ENCODE data around the gene PLD4.
"Not testable (repeated sequence)": the region's sequence is repeated elsewhere in the genome, so short reads cannot be mapped to it uniquely, and the experiment has no call there.

The PLD4 gene

DNA sequence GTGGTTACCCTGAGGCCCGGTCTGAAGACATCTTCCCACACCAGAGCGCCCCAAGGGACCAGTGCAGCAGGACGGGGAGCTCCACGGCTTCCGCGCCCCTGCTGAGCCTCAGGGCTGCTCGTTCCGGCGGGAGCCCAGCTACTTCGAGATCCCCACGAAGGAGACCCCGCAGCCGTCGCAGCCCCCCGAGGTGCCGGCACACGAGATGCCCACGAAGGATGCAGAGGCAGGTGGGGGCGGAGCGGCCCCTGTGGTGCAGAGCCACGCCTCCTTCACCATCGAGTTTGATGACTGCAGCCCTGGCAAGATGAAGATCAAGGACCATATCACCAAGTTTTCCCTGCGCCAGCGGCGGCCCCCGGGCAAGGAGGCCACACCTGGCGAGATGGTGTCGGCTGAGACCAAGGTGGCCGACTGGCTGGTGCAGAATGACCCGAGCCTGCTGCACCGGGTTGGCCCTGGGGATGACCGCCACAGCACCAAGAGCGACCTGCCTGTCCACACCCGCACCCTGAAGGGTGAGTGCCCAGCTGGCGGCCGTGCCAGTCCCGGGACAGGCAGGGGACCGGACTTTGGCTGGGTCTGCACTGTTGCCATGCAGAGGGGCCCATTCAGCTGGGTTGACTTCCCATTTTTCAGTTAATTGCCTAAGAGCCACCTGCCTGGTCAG is 41.6 kb upstream of the PLD4 start:
- TF ChIP-seq, protein P1, sequence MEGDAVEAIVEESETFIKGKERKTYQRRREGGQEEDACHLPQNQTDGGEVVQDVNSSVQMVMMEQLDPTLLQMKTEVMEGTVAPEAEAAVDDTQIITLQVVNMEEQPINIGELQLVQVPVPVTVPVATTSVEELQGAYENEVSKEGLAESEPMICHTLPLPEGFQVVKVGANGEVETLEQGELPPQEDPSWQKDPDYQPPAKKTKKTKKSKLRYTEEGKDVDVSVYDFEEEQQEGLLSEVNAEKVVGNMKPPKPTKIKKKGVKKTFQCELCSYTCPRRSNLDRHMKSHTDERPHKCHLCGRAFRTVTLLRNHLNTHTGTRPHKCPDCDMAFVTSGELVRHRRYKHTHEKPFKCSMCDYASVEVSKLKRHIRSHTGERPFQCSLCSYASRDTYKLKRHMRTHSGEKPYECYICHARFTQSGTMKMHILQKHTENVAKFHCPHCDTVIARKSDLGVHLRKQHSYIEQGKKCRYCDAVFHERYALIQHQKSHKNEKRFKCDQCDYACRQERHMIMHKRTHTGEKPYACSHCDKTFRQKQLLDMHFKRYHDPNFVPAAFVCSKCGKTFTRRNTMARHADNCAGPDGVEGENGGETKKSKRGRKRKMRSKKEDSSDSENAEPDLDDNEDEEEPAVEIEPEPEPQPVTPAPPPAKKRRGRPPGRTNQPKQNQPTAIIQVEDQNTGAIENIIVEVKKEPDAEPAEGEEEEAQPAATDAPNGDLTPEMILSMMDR (IDR thresholded peaks at IDR 0.05; ENCODE audit: low read depth, low read length): no peak
- no peak overlapping the region for H3K4me3 ChIP-seq (replicated peaks in 1 of 2; ENCODE audit: low read depth in 2 of 2, low read length in 2 of 2)
- no peak for DNase-seq (ENCODE audit: low read depth in 2 of 2)

DNA sequence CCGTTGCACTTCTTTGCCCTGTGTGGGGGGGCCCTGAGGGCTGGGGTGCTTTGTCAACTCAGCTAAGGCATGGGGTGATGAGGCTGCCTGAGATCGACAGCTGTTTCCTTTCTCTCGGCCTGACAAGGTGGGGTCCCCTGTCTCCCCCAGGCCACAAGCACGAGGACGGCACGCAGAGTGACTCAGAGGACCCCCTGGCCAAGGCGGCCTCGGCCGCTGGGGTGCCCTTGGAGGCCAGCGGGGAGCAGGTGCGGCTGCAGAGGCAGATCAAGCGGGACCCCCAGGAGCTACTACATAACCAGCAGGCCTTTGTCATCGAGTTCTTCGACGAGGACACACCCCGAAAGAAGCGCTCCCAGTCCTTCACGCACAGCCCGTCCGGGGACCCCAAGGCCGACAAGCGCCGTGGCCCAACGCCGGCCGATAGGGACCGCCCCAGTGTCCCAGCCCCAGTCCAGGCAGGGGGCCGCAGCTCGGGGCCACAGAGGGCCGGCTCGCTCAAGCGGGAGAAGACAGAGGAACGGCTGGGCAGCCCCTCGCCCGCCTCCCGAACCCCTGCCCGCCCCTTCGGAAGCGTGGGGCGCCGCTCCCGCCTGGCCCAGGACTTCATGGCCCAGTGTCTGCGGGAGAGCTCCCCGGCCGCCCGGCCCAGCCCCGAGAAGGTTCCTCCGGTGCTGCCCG is 40.9 kb upstream of the PLD4 start:
- no peak for DNase-seq (ENCODE audit: low read depth in 2 of 2)
- TF ChIP-seq, protein P1 (IDR thresholded peaks at IDR 0.05; ENCODE audit: low read depth, low read length): no peak
- no peak overlapping the region for H3K4me3 ChIP-seq (replicated peaks in 1 of 2; ENCODE audit: low read depth in 2 of 2, low read length in 2 of 2)

DNA sequence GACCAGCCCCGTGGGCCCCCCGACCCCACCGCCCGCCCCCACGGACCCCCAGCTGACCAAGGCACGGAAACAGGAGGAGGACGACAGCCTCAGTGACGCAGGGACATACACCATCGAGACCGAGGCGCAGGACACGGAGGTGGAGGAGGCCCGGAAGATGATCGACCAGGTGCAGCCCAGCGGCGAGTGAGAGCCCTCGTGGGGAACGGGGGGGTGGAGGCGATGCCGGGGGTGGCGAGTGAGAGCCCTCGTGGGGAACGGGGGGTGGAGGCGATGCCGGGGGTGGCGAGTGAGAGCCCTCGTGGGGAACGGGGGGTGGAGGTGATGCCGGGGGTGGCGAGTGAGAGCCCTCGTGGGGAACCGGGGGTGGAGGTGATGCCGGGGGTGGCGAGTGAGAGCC is 40.3 kb upstream of the PLD4 start:
- H3K4me3 ChIP-seq (replicated peaks in 1 of 2; ENCODE audit: low read depth in 2 of 2, low read length in 2 of 2); DNase-seq (ENCODE audit: low read depth in 2 of 2): not testable (repeated sequence)

DNA sequence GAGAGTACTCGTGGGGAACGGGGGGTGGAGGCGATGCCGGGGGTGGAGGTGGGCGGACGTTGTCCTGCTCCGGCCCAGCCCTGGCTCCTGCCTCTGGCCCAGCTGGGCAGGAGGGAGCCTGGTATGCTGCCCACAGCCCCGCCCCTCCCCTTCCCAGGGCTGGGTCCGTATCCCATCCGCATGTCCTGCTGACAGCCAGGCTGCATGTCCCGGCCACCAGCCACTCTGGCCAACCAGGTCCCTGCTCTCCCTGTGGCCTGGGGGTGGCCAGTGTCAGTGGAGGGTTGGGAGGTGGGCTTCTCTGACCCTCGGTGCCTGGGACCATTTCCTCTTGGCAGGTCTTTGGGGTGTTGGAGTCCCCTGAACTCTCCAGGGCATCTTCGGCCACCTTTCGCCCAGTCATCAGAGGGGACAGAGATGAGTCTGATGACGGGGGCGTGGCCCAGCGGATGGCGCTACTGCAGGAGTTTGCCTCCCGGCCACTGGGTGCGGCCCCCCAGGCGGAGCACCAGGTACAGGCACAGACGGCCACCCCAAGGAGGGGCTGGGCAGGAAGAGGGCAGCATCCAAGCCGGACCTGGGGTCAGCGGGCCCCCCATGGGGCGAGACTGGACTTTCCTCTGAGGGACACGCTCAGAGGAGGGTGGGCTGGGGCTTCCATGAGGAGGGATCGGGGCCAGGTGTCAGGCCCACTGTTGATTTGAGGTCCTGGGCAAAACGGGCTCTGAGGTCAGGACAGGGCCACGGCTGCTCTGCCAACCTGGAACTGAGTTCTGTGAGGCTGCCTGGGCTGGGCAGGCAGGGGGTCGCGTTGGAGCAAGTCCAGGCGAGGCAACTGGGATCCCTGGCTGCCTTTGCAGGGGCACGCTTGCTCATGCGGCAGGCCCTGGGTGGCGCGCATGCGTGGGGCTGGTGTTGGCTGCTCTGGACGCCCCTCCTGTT is 39.4 kb upstream of the PLD4 start:
- DNase-seq (ENCODE audit: low read depth in 2 of 2): no peak
- TF ChIP-seq, protein P1 (IDR thresholded peaks at IDR 0.05; ENCODE audit: low read depth, low read length): no peak
- no peak overlapping the region for H3K4me3 ChIP-seq (replicated peaks in 1 of 2; ENCODE audit: low read depth in 2 of 2, low read length in 2 of 2)

DNA sequence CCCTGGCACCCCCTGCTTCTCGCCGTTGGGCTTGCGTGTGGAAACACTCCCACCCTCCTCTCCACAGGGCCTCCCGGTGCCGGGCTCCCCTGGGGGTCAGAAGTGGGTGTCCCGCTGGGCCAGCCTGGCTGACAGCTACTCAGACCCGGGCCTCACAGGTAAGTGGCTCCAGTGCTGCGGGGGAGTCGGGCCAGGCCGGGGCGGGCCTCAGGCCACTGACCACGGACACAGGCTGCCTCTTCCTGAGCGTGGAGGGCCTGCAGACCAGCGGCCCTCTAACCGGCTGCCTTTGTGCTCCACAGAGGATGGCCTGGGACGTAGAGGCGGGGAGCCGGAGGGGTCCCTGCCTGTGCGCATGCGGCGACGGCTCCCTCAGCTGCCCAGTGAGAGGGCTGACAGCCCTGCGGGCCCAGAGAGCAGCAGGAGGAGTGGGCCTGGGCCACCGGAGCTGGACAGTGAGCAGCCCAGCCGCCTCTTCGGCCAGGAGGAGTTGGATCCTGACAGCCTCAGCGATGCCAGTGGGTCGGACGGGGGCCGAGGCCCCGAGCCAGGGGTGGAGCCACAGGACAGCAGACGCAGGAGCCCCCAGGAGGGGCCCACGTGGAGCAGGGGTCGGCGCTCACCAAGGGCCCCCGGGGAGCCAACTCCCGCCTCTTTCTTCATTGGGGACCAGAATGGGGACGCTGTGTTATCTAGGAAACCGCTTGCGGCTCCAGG is 38.5 kb upstream of the PLD4 start:
- TF ChIP-seq, protein P1 (IDR thresholded peaks at IDR 0.05; ENCODE audit: low read depth, low read length): no peak
- H3K4me3 ChIP-seq (replicated peaks in 1 of 2; ENCODE audit: low read depth in 2 of 2, low read length in 2 of 2): no peak overlapping the region
- no peak for DNase-seq (ENCODE audit: low read depth in 2 of 2)

DNA sequence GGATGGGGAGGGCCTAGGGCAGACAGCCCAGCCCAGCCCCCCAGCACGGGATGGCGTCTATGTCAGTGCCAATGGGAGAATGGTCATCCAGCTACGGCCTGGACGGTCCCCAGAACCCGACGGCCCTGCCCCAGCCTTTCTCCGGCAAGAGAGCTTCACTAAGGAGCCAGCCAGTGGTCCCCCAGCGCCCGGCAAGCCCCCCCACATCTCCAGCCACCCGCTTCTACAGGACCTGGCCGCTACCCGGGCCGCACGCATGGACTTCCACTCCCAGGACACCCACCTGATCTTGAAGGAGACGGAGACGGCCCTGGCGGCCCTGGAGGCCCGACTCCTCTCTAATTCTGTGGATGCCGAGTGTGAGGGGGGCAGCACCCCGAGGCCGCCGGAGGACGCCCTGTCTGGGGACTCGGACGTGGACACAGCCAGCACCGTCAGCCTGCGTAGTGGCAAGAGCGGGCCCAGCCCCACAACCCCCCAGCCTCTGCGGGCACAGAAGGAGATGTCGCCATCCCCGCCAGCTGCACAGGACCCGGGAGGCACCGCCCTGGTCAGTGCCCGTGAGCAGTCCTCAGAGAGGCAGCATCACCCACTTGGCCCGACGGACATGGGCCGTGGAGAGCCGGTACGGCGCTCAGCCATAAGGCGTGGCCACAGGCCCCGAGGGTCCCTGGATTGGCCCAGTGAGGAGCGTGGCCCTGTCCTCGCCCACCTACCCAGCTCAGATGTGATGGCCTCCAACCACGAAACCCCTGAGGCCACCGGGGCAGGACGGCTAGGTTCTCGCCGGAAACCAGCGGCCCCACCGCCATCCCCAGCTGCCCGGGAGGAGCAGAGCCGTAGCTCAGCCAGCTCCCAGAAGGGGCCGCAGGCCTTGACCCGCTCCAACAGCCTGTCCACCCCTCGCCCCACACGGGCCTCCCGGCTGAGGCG is 37.7 kb upstream of the PLD4 start:
- TF ChIP-seq, protein P1 (IDR thresholded peaks at IDR 0.05; ENCODE audit: low read depth, low read length): no peak
- DNase-seq (ENCODE audit: low read depth in 2 of 2): no peak
- H3K4me3 ChIP-seq (replicated peaks in 1 of 2; ENCODE audit: low read depth in 2 of 2, low read length in 2 of 2): no peak overlapping the region
